ENCODE data around the gene DENND5B. TPM values are rescaled to one million over a fixed set of nuclear protein-coding genes. Genes with fewer than 3 reads are reported as not detected.

Gene DENND5B
- total RNA-seq, 4 donors from 2014 or later = 1.6 to 9.7 (median 5.8) TPM

- no peak for TF ChIP-seq EP300 (IDR thresholded peaks at IDR 0.05)
- TF ChIP-seq POLR2A (IDR thresholded peaks at IDR 0.05) = no peak
- no peak for TF ChIP-seq CTCF (IDR thresholded peaks at IDR 0.05)
- TF ChIP-seq POLR2AphosphoS5 (IDR thresholded peaks at IDR 0.05) = no peak
- no peak for DNase-seq (ENCODE audit: low spot score in 2 of 2)
- no peaks in the 10 kb centered on the region for H3K9me3 ChIP-seq
- H3K4me3 ChIP-seq = no peak overlapping the region
- no peaks in the 10 kb centered on the region for H3K36me3 ChIP-seq
- 87% methylated on average over 8 of the region's 8 CpGs for WGBS
- no peaks in the 10 kb centered on the region for H3K4me1 ChIP-seq
- H3K27ac ChIP-seq = no peak overlapping the region
- no peaks in the 10 kb centered on the region for H3K27me3 ChIP-seq
These were observed 247.8 kb downstream of the DENND5B start for GRCh38 chr12:31343139-31343538.

- WGBS = 78% methylated on average over 1 of the region's 1 CpG
- no peak overlapping the region for H3K4me3 ChIP-seq
- no peak for DNase-seq (ENCODE audit: low spot score in 2 of 2)
- no peaks in the 10 kb centered on the region for H3K9me3 ChIP-seq
- H3K27me3 ChIP-seq = no peaks in the 10 kb centered on the region
- no peaks in the 10 kb centered on the region for H3K4me1 ChIP-seq
- no peak overlapping the region for H3K27ac ChIP-seq
- TF ChIP-seq CTCF (IDR thresholded peaks at IDR 0.05) = no peak
- TF ChIP-seq POLR2AphosphoS5 (IDR thresholded peaks at IDR 0.05) = no peak
- TF ChIP-seq POLR2A (IDR thresholded peaks at IDR 0.05) = no peak
- TF ChIP-seq EP300 (IDR thresholded peaks at IDR 0.05) = no peak
- H3K36me3 ChIP-seq = no peaks in the 10 kb centered on the region
These were observed 248.7 kb downstream of the DENND5B start for GRCh38 chr12:31342286-31342685.

GRCh38 chr12:31339831-31340622, 250.9 kb downstream of the DENND5B start:
- no peak overlapping the region for H3K27ac ChIP-seq
- no peaks in the 10 kb centered on the region for H3K27me3 ChIP-seq
- WGBS = 73% methylated on average over 10 of the region's 10 CpGs
- TF ChIP-seq POLR2A (IDR thresholded peaks at IDR 0.05) (no peak), POLR2AphosphoS5 (IDR thresholded peaks at IDR 0.05) (no peak), EP300 (IDR thresholded peaks at IDR 0.05) (no peak), CTCF (IDR thresholded peaks at IDR 0.05) (no peak)
- H3K9me3 ChIP-seq = no peaks in the 10 kb centered on the region
- H3K36me3 ChIP-seq = no peaks in the 10 kb centered on the region
- H3K4me1 ChIP-seq = no peaks in the 10 kb centered on the region
- no peak for DNase-seq (ENCODE audit: low spot score in 2 of 2)
- H3K4me3 ChIP-seq = no peak overlapping the region

GRCh38 chr12:31337952-31338351, 253.0 kb downstream of the DENND5B start:
- no peak overlapping the region for H3K4me3 ChIP-seq
- no peak for DNase-seq (ENCODE audit: low spot score in 2 of 2)
- no peaks in the 10 kb centered on the region for H3K36me3 ChIP-seq
- no peaks in the 10 kb centered on the region for H3K4me1 ChIP-seq
- no peaks in the 10 kb centered on the region for H3K9me3 ChIP-seq
- no peak overlapping the region for H3K27ac ChIP-seq
- no peaks in the 10 kb centered on the region for H3K27me3 ChIP-seq
- WGBS = 68% methylated on average over 4 of the region's 4 CpGs
- TF ChIP-seq CTCF (IDR thresholded peaks at IDR 0.05) = no peak
- no peak for TF ChIP-seq POLR2AphosphoS5 (IDR thresholded peaks at IDR 0.05)
- TF ChIP-seq EP300 (IDR thresholded peaks at IDR 0.05) = no peak
- TF ChIP-seq POLR2A (IDR thresholded peaks at IDR 0.05) = no peak

Other genes with a start within 250 kb of the DENND5B start
- gene ETFBKMT, start 68.6 kb upstream of the DENND5B start, total RNA-seq = 1 to 10 TPM; 2.4 to 4.0 (median 2.7) TPM
- gene AMN1, start 137.9 kb upstream of the DENND5B start, total RNA-seq = 10 to 100 TPM in 2 of 4 donors, 1 to 10 TPM in 2; 3.4 to 16.4 (median 10.5) TPM

Measured in suprapubic skin (tissue), 4 donors.